NT2/D1 (cell line): ENCODE data around the gene VSTM2B.

Experiments used
- SUZ12 ChIP-seq: IDR thresholded peaks from 2 replicates; pipeline ENCODE4 v1.6.1; 2011; ENCODE audit not compliant: insufficient read length, insufficient read depth; ENCODE audit errors: extremely low read depth
- ZNF274 ChIP-seq: IDR thresholded peaks from 2 replicates; pipeline ENCODE4 v1.6.1; 2011; ENCODE audit warnings: mild to moderate bottlenecking, low read depth, low read length

GRCh38 chr19:29497241-29497640 is 28.6 kb upstream of the VSTM2B start:
- TF ChIP-seq SUZ12 (no peak), ZNF274 (no peak)
